NCI-H1048 (cell line): Measurements from ENCODE around the gene CCER1.

Experiments used
- DNase-seq: peaks from one replicate; lab custom pipeline; 2025; lab: John Stamatoyannopoulos, UW

The CCER1 gene

GRCh38 chr12:90965204-90965603 is 10.2 kb upstream of the CCER1 start:
- no peak for DNase-seq

GRCh38 chr12:90964616-90965015 is 9.6 kb upstream of the CCER1 start:
- no peak for DNase-seq

GRCh38 chr12:90963946-90964345 is 9.0 kb upstream of the CCER1 start:
- DNase-seq, result no peak

GRCh38 chr12:90961154-90961553 is 6.2 kb upstream of the CCER1 start:
- no peak for DNase-seq

GRCh38 chr12:90959538-90960139 is 4.7 kb upstream of the CCER1 start:
- DNase-seq, result no peak

GRCh38 chr12:90959032-90959431 is 4.1 kb upstream of the CCER1 start:
- no peak for DNase-seq

DNA sequence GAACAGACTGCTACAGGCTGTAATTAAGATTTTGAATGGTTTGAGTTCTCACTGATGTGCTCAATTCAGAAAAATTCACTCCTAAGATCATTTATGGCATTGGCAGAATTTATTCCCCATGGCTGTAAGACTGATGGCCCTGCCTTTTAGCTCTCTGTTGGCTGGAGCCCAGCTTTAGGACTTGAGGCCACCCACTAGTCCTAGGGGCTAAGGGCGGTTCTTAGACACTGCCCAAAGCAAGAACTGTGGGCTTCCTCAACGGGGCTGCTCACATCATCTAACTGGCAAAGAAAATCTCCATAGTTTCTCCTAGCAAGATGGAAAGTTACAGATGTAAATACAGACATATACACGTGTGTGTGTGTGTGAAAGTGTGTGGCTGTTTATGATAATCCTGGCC is 3.4 kb upstream of the CCER1 start:
- no peak for DNase-seq

DNA sequence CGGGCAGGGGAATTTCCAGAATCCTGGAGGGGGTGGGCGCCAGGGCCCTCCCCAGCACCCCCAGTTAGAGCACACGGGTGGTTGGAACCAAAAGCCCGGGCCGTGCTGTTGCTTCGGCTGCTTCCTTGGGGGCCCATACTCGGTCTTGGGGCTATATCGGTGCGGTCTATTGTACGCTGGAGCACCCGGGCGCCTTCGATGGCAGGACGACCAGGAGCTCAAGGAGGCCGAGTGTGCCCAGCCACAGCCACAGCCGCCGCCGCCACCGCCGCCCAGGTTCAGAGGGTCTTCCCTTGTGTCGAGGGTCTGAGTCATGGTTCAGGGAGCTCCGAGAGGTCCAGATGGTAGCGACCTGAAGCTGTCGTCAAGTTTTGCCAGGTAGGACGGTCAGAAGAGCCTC is 548 bp downstream of the CCER1 start:
- DNase-seq, result no peak

- no peak for DNase-seq
Observed at GRCh38 chr12:90953956-90954421, 987 bp downstream of the CCER1 start.

- no peak for DNase-seq
Observed at GRCh38 chr12:90951432-90952105, 3.4 kb downstream of the CCER1 start.

GRCh38 chr12:90947869-90948268 is 7.1 kb downstream of the CCER1 start:
- no peak for DNase-seq

DNA sequence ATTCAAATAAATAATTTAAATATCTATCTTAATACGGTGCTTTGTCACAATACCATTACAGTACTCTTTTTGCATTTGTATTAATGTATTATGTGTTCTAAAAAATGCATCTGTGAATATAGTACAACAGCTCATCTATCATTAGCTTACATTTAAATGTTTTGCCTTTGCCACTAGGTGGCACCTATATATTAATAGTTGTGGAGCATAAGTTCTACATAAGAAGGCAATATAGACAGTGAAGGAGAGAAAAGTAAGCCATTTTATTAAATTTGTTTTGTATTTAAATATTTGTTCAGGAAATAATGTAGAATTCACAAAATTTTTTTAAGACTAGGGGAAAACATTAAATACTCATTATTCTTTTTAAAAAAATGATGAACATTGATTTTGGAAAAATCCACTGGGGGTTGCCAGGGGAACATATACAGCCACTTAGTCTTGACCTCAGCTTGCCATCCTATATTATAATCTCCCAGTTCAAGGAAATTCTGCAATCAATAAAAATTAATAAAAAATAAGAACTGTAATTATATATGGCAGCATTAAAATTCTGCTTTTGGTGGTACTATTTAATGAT is 9.8 kb downstream of the CCER1 start:
- DNase-seq, result no peak

- DNase-seq, result no peak
Observed at GRCh38 chr12:90943255-90943654, 11.7 kb downstream of the CCER1 start.

DNA sequence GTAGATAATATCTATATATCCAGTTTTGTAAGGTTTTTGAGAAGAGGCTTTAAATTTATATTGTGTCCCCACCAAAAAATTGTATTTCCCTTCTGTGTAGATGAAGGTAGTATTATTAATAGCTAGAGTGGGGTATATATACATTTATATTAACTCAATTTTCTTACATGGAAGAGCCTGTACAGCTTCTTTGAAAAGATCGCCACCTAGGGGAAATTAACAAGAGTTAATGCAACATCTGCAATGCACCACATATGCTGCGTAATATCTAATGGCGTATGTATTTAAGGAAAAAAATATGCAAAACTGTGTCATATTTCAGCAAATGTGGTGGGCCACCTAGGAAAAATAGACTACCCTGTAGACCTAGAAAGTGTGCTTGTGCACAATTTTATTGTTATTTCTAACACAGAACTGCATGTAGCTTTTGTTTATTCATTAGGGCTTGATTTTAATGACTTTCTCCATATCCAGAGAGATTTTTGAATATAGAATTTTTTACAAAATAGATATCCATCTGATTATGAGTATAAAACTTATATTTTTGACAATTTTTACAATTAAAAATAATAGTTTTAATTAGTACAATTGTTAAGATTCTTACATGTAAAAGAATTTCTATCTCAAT is 14.0 kb downstream of the CCER1 start:
- DNase-seq, result peak; percentile 37

GRCh38 chr12:90939382-90939781 is 15.6 kb downstream of the CCER1 start:
- no peak for DNase-seq

- no peak for DNase-seq
Observed at GRCh38 chr12:90938451-90938850, 16.5 kb downstream of the CCER1 start.

DNA sequence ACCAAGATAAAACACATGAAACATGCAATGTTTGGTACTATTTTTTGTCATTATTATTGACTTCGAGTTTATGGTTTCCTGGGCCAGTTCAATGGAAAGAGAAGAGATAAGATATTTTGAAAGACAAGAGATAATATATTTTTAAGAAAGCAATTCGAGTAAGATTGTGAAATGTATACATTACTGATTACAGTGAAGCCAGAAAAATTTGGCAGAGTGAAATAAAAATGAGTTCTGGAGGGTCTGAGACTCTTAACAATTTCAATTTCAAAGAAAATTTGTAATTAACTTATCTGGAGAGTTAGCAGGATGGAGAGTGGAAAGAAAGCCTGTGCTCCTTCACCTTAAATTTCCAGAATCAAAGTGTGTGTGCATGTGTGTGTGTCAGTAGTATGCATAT is 17.3 kb downstream of the CCER1 start:
- no peak for DNase-seq

DNA sequence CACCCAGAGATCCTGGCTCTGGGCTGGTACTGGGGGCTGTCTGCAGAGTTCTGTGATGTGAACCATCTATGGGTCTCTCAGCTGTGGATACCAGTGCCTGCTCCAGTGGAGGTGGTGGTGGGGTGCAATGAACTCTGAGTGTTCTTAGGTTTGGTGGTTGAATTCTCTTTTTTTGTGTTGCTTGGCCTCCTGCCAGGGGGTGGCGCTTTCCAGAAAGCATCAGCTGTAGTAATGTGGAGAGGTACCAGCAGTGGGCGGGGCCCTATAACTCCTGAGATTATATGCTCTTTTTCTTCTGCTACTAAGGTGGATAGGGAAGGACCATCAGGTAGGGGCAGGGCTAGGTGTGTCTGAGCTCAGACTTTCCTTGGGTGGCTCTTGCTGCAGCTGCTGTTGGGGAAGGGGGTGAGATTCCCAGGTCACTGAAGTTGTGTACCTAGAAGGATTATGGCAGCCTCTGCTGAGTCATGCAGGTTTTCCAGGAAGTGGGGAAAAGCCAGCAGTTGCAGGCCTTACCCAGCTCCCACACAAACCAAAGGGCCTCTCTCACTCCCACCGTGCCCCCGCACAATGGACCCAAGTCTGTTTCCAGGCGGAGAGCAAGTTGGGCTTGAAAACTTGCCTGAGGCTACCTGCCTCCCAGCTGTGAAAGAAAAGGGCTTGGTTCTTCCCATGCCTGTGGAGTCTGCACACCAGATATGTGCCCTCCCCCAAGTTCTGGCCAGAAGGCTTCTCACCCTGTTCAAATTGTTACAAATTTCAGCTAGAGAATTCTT is 18.6 kb downstream of the CCER1 start:
- no peak for DNase-seq

- DNase-seq, result no peak
Observed at GRCh38 chr12:90925562-90925961, 29.4 kb downstream of the CCER1 start.

DNA sequence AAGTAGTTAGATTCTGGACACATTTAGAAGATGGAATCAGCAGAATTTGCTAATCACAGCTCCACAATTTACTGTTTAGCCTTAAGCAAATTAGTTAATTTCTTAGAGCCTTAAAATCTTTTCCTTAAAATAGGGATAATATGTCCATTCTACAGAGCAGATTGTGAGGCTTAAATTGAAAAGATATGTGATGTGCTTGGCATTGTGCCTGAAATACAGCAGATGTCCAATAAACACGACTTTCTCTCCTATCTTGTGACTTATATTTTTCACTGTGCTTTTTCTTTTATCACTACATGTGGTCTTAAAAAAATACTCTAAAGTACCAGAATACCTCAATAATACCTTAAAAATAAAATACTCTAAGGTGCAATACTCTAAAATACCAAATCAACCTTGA is 30.6 kb downstream of the CCER1 start:
- DNase-seq, result no peak

DNA sequence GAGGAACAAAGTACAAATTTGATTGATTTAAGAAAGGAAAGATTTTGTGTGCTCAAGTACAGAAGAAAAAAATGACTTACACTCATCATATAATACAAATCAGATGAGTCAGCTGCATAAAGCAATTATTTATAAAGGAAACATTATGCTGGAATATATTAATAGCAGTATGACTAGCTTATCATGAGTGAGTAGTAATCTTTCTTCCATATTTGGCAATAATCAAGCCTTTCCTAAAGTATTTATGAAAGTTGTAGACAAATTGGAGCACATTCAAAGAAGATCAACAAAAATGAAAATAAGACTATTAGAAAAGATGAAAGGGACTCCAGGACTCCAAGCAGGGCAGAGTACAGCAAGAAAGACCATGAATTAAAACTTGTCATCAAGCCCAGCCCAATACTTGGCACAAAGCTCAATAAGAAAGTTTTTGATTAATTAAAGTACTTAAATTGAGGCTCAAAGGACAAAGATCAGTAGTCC is 32.8 kb downstream of the CCER1 start:
- no peak for DNase-seq

DNA sequence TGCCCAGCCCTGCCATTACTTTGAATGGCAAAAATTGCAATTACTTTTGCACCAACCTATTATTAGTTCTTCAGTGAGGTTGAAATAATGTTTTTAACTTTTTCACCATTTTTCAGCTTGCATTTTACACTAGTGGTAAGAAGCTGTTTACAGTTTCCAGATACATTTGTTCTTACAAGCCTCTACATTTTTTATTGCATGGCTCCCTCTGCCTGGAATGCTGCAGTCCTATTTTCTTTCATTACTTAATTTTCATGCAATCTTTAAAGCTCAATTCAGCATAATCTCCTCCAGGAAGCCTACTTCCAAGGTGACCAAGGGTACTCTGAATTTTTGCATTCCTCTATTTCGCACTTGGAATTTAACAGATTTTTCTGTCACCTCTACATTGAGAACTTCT is 33.4 kb downstream of the CCER1 start:
- DNase-seq, result no peak
